Muscle layer of duodenum (tissue), 2 donors: Measurements from ENCODE around the gene VAT1L.
"Not testable (repeated sequence)": the region's sequence is repeated elsewhere in the genome, so short reads cannot be mapped to it uniquely, and the experiment has no call there.

Experiments
- H3K27ac ChIP-seq: one replicate; pipeline ENCODE4 v1.7.0; 2013; ENCODE audit warnings: mild to moderate bottlenecking, low read length
- H3K27me3 ChIP-seq: one replicate; pipeline ENCODE4 v1.7.0; 2013; ENCODE audit warnings: low read depth, mild to moderate bottlenecking, control low read depth, low read length
- H3K36me3 ChIP-seq, 2 donors: one replicate each; pipeline ENCODE4 v1.7.0; 2013; ENCODE audit warnings: low read length in 2 of 2, control low read depth in 1 of 2, mild to moderate bottlenecking in 1 of 2; ENCODE audit not compliant: insufficient read depth in 2 of 2, control insufficient read depth in 1 of 2
- H3K4me1 ChIP-seq, 2 donors: one replicate each; pipeline ENCODE4 v1.7.0; 2013; ENCODE audit warnings: low read length in 2 of 2, mild to moderate bottlenecking in 2 of 2, control low read depth in 1 of 2, moderate library complexity in 1 of 2; ENCODE audit not compliant: insufficient read depth in 2 of 2, control insufficient read depth in 1 of 2
- H3K4me3 ChIP-seq, 2 donors: one replicate each; pipeline ENCODE4 v1.7.0; 2013; ENCODE audit warnings: low read length in 2 of 2, low read depth in 1 of 2, mild to moderate bottlenecking in 1 of 2
- H3K9me3 ChIP-seq, 2 donors: one replicate each; pipeline ENCODE4 v1.7.0; 2013; ENCODE audit warnings: low read length in 2 of 2, control low read depth in 1 of 2, mild to moderate bottlenecking in 1 of 2; ENCODE audit not compliant: control insufficient read depth in 1 of 2
- donor health status: healthy.

The VAT1L gene

GRCh38 chr16:77945126-77945525 is 156.8 kb downstream of the VAT1L start:
- H3K4me3 ChIP-seq, result no peak overlapping the region
- H3K4me1 ChIP-seq, result no peaks in the 10 kb centered on the region
- H3K27me3 ChIP-seq, result no peaks in the 10 kb centered on the region
- no peaks in the 10 kb centered on the region for H3K9me3 ChIP-seq
- H3K36me3 ChIP-seq, result no peaks in the 10 kb centered on the region
- H3K27ac ChIP-seq, result no peak overlapping the region

GRCh38 chr16:77946823-77947222 is 158.5 kb downstream of the VAT1L start:
- Histone ChIP-seq H3K4me3 (no peak overlapping the region), H3K4me1 (no peaks in the 10 kb centered on the region), H3K27me3 (no peaks in the 10 kb centered on the region), H3K9me3 (no peaks in the 10 kb centered on the region), H3K36me3 (no peaks in the 10 kb centered on the region), H3K27ac (no peak overlapping the region)

DNA sequence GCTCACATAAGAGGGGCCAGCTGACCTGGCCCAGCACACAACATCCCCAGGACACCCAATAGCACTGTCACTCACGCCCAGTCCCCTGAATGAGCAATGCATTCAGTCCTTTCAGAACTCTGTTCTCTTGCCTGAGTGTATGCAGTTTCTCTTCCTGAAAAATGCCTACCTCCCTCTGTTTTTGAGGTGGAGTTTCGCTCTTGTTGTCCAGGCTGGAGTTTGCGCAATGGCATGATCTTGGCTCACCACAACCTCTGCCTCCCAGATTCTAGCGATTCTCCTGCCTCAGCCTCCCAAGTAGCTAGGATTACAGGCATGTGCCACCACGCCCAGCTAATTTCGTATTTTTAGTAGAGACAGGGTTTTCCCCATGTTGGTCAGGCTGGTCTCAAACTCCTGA is 159.2 kb downstream of the VAT1L start:
- not testable (repeated sequence) for H3K27ac ChIP-seq, H3K4me3 ChIP-seq, H3K36me3 ChIP-seq, H3K4me1 ChIP-seq, H3K27me3 ChIP-seq, H3K9me3 ChIP-seq

GRCh38 chr16:77948835-77949234 is 160.5 kb downstream of the VAT1L start:
- H3K9me3 ChIP-seq, result no peaks in the 10 kb centered on the region
- H3K4me1 ChIP-seq, result no peaks in the 10 kb centered on the region
- H3K27ac ChIP-seq, result no peak overlapping the region
- no peaks in the 10 kb centered on the region for H3K27me3 ChIP-seq
- no peak overlapping the region for H3K4me3 ChIP-seq
- H3K36me3 ChIP-seq, result no peaks in the 10 kb centered on the region

- H3K27me3 ChIP-seq, result no peaks in the 10 kb centered on the region
- H3K4me3 ChIP-seq, result no peak overlapping the region
- H3K27ac ChIP-seq, result no peak overlapping the region
These were observed 161.1 kb downstream of the VAT1L start for GRCh38 chr16:77949445-77949844.

DNA sequence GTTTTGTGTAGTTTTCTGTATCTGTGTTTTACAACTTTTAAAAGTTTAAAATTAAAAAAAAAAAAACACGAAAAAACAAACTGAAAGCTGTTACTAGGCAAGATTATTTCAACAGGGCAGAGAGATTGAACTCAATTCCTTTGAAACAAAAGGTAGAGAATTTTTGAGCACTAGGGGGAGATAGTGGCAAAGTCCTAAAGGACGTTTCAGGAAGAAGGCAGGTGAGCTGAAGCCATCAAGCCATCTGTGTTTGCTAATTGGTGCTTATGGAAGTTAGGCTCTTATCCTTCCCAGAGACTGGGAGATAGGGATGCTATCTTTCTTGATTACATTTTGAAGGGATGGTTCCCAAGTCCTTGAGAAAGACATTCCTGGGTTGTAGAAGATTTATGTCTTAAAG is 163.4 kb downstream of the VAT1L start:
- Histone ChIP-seq H3K27ac (no peak overlapping the region), H3K27me3 (no peaks in the 10 kb centered on the region), H3K4me1 (no peaks in the 10 kb centered on the region), H3K9me3 (no peaks in the 10 kb centered on the region), H3K36me3 (no peaks in the 10 kb centered on the region), H3K4me3 (no peak overlapping the region)

More at GRCh38 chr16:77949445-77949844, 161.1 kb downstream of the VAT1L start:
- Histone ChIP-seq H3K4me1 (no peaks in the 10 kb centered on the region), H3K36me3 (no peaks in the 10 kb centered on the region), H3K9me3 (no peaks in the 10 kb centered on the region)

DNA sequence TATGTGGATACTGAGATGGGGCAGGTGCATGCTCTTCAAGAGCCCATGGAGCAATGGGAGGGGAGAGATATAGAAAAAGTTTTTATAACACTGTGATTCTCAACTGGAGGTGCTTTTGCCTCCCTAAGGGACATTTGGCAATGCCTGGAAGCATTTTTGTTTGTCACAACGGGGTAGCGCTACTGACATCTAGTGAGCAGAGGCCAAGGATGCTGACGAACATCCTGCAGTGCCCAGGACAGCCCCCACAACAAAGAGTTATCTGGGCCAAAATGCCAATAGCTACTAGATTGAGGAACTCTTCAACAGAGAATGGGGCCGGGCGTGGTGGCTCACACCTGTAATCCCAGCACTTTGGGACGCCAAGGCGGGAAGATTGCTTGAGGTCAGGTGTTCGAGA is 166.8 kb downstream of the VAT1L start:
- Histone ChIP-seq H3K27me3 (no peaks in the 10 kb centered on the region), H3K4me3 (no peak overlapping the region), H3K36me3 (no peaks in the 10 kb centered on the region), H3K9me3 (no peaks in the 10 kb centered on the region), H3K27ac (no peak overlapping the region), H3K4me1 (no peaks in the 10 kb centered on the region)

DNA sequence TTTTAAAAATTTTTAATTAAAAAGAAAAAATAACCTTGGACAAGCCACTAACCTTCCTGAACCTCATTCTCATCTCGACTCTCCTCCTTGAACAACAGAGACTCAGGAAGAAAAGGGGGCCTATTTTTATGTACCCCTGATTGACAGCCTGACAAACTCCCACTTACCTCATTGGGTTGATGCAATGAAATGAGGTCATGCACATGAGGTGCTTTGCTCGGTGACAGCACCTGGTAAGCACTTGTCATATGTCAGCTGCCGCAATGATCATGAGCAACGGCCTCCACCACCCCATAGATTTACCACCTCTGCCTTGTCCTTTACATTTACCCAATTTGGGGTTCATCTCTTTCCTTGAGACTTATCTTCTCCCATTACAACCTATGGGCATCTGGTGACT is 167.9 kb downstream of the VAT1L start:
- no peaks in the 10 kb centered on the region for H3K36me3 ChIP-seq
- no peaks in the 10 kb centered on the region for H3K9me3 ChIP-seq
- no peaks in the 10 kb centered on the region for H3K4me1 ChIP-seq
- no peak overlapping the region for H3K27ac ChIP-seq
- H3K4me3 ChIP-seq, result no peak overlapping the region
- no peaks in the 10 kb centered on the region for H3K27me3 ChIP-seq

- Histone ChIP-seq H3K4me3 (no peak overlapping the region), H3K36me3 (no peaks in the 10 kb centered on the region), H3K9me3 (no peaks in the 10 kb centered on the region), H3K4me1 (no peaks in the 10 kb centered on the region), H3K27ac (no peak overlapping the region), H3K27me3 (no peaks in the 10 kb centered on the region)
These were observed 172.4 kb downstream of the VAT1L start for GRCh38 chr16:77960766-77961165.

DNA sequence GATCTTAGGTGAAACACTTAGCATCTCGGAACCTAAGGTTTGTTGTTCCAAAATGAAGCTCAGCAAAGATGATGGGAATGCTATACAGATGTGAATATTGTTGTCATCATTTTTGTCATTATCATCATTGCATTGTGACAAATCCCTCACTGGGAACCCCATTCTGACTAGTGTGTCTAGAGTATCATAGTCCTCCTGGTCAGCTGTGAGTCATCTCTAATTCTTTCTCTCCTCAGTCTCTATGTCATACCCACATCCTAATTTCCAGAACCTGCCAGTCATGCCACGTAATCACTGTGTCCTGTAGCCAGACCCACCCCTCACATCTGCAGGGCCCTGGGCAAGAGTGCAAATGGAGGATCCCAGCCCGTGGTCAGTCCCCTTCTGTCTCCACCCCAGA is 173.4 kb downstream of the VAT1L start:
- H3K36me3 ChIP-seq, result no peaks in the 10 kb centered on the region
- H3K4me3 ChIP-seq, result no peak overlapping the region
- H3K27ac ChIP-seq, result no peak overlapping the region
- H3K4me1 ChIP-seq, result no peaks in the 10 kb centered on the region
- no peaks in the 10 kb centered on the region for H3K27me3 ChIP-seq
- H3K9me3 ChIP-seq, result no peaks in the 10 kb centered on the region

- no peak overlapping the region for H3K27ac ChIP-seq
- no peaks in the 10 kb centered on the region for H3K4me1 ChIP-seq
- H3K36me3 ChIP-seq, result no peaks in the 10 kb centered on the region
- H3K27me3 ChIP-seq, result no peaks in the 10 kb centered on the region
- no peak overlapping the region for H3K4me3 ChIP-seq
- no peaks in the 10 kb centered on the region for H3K9me3 ChIP-seq
These were observed 174.3 kb downstream of the VAT1L start for GRCh38 chr16:77962689-77963088.

DNA sequence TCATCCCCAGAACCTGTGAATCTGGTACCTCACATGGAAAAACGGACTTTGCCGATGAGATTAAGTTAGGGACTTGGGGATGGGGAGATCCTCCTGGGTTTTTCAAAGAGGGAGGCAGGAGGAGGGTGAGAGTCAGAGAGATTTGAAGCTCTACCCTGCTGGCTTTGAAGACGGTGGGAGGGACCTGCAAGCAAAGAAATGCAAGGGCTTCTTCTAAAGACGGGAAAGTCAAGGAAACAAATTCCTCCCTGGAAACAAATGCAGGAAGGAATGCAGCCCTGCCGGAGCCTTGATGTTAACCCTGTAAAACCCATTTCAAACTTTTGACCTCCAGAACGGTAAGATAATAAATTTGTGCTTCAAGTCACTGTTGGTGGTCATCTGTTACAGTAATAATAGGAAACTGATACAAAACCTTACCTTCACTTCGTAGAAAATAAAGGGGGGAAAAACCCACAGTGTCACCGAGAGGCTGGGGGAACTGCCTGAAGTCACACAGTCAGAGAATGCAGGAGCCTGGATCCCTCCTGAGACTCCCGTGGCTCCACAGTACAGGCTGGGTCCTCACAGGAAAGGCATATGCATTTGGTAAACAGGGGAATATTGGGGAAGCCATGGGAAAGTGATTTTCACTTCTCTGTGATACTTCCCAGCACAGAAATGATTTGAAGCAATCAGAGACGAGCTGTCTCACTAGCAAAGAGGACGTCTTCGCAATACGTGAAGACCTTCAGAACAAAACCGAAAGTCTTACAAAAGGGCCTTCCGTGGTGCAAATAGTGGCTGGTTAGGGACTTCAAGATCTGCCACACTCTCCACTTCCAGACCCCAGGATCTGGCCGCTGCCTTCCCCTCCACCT is 175.1 kb downstream of the VAT1L start:
- Histone ChIP-seq H3K9me3 (no peaks in the 10 kb centered on the region), H3K4me1 (no peaks in the 10 kb centered on the region), H3K27ac (no peak overlapping the region), H3K27me3 (no peaks in the 10 kb centered on the region), H3K4me3 (no peak overlapping the region), H3K36me3 (no peaks in the 10 kb centered on the region)
